GM12892 (cell line): ENCODE results near the gene CRYGS.

Experiments
- POLR2AphosphoS5 ChIP-seq: IDR thresholded peaks from 2 replicates; pipeline ENCODE4 v1.6.1; 2011; ENCODE audit warnings: low read depth, low read length, control low read depth
- TAF1 ChIP-seq: IDR thresholded peaks from 2 replicates; pipeline ENCODE4 v1.6.1; 2011; ENCODE audit warnings: low read depth, mild to moderate bottlenecking, control low read depth, low read length, borderline replicate concordance

GRCh38 chr3:186589121-186589520 lies 44.9 kb upstream of the CRYGS start:
- TF ChIP-seq TAF1 (no peak), POLR2AphosphoS5 (no peak)
